HepG2 (cell line): ENCODE results near the gene KCNE4. TPM values are rescaled to one million over a fixed set of nuclear protein-coding genes. Genes with fewer than 3 reads are reported as not detected.

Experiments
- ATAD3A ChIP-seq: sonication (generic); formaldehyde crosslinking; IDR thresholded peaks from 2 replicates; pipeline ENCODE4 v1.4.0; 2020; ENCODE audit warnings: missing genetic modification reagents
- FOSL1 ChIP-seq: sonication (generic); formaldehyde crosslinking; IDR thresholded peaks from 2 replicates; pipeline ENCODE4 v1.9.0; 2021; ENCODE audit warnings: missing genetic modification reagents, borderline replicate concordance
- GABPB1 ChIP-seq: IDR thresholded peaks from 2 replicates; pipeline ENCODE4 v1.6.1; 2016; ENCODE audit warnings: mild to moderate bottlenecking, missing genetic modification reagents, moderate library complexity, missing compliant biosample characterization
- HDAC2 ChIP-seq: sonication (generic); formaldehyde crosslinking; IDR thresholded peaks from 2 replicates; pipeline ENCODE4 v1.4.0; 2020; ENCODE audit warnings: missing genetic modification reagents
- HDAC6 ChIP-seq: fragments of 200-600 bp; sonication (generic); IDR thresholded peaks from 2 replicates; pipeline ENCODE4 v1.7.0; 2017; ENCODE audit warnings: mild to moderate bottlenecking, antibody characterized with exemption, low read length, low read depth
- HES4 ChIP-seq: sonication (generic); formaldehyde crosslinking; IDR thresholded peaks from 2 replicates; pipeline ENCODE4 v1.9.0; 2021; ENCODE audit warnings: mild to moderate bottlenecking, missing genetic modification reagents, borderline replicate concordance
- MED13 ChIP-seq: sonication (generic); formaldehyde crosslinking; IDR thresholded peaks from 2 replicates; pipeline ENCODE4 v1.5.0; 2020; ENCODE audit warnings: missing genetic modification reagents
- NFIC ChIP-seq: IDR thresholded peaks from 2 replicates; pipeline ENCODE4 v1.6.1; 2012; ENCODE audit warnings: mild to moderate bottlenecking, low read length, inconsistent platforms
- NR2F1 ChIP-seq, 2 experiments: fragments of 450-650 bp in 1 of 2; formaldehyde crosslinking in 1 of 2; IDR thresholded peaks; 2 replicates each; pipeline versions ENCODE4 v1.5.0 to v1.6.1; 2016 to 2020; ENCODE audit warnings: mild to moderate bottlenecking in 1 of 2, missing compliant biosample characterization in 1 of 2, missing genetic modification reagents in 1 of 2, moderate library complexity in 1 of 2
- PCBP1 ChIP-seq: fragments of 200-400 bp; formaldehyde crosslinking; IDR thresholded peaks from 2 replicates; pipeline ENCODE4 v1.6.1; 2017; ENCODE audit warnings: mild to moderate bottlenecking, low read depth, low read length, borderline replicate concordance
- RAD21 ChIP-seq: fragments of 450-650 bp; formaldehyde crosslinking; IDR thresholded peaks from 2 replicates; pipeline ENCODE4 v1.5.0; 2020; ENCODE audit warnings: mild to moderate bottlenecking
- RARA ChIP-seq: IDR thresholded peaks from 2 replicates; pipeline ENCODE4 v1.6.1; 2016; ENCODE audit warnings: missing genetic modification reagents, missing compliant biosample characterization
- SIX1 ChIP-seq: sonication (generic); formaldehyde crosslinking; IDR thresholded peaks from 2 replicates; pipeline ENCODE4 v1.4.0; 2020; ENCODE audit warnings: missing genetic modification reagents, borderline replicate concordance
- SMAD1 ChIP-seq: sonication (generic); formaldehyde crosslinking; IDR thresholded peaks from 2 replicates; pipeline ENCODE4 v1.4.0; 2020; ENCODE audit warnings: missing genetic modification reagents, low read depth, mild to moderate bottlenecking, borderline replicate concordance
- SMC3 ChIP-seq: IDR thresholded peaks from 2 replicates; pipeline ENCODE4 v1.6.1; 2011; ENCODE audit warnings: low read length, improper control_type of control experiment
- SNAPC2 ChIP-seq: sonication (generic); formaldehyde crosslinking; IDR thresholded peaks from 2 replicates; pipeline ENCODE4 v1.8.1; 2022; ENCODE audit warnings: mild to moderate bottlenecking, missing genetic modification reagents
- STAG1 ChIP-seq: sonication (generic); formaldehyde crosslinking; IDR thresholded peaks from 2 replicates; pipeline ENCODE4 v1.4.0; 2020; ENCODE audit warnings: missing genetic modification reagents
- SYNCRIP ChIP-seq: fragments of 200-400 bp; formaldehyde crosslinking; IDR thresholded peaks from 2 replicates; pipeline ENCODE4 v1.6.1; 2018; ENCODE audit warnings: mild to moderate bottlenecking, low read depth, low read length; ENCODE audit not compliant: insufficient read depth
- U2AF2 ChIP-seq: fragments of 200-400 bp; formaldehyde crosslinking; IDR thresholded peaks from 2 replicates; pipeline ENCODE4 v1.6.1; 2017; ENCODE audit warnings: low read depth, mild to moderate bottlenecking, low read length
- XRCC5 ChIP-seq: fragments of 200-400 bp; formaldehyde crosslinking; optimal IDR thresholded peaks from 2 replicates; pipeline ENCODE3; 2017; ENCODE audit warnings: mild to moderate bottlenecking, low read length
- ZFP41 ChIP-seq: sonication (generic); formaldehyde crosslinking; IDR thresholded peaks from 2 replicates; pipeline ENCODE4 v1.4.0; 2020; ENCODE audit warnings: mild to moderate bottlenecking, missing genetic modification reagents, borderline replicate concordance
- ZMYM3 ChIP-seq: sonication (generic); formaldehyde crosslinking; IDR thresholded peaks from 2 replicates; pipeline ENCODE4 v1.5.1; 2020; ENCODE audit warnings: mild to moderate bottlenecking, missing genetic modification reagents
- ZNF124 ChIP-seq: sonication (generic); formaldehyde crosslinking; IDR thresholded peaks from 2 replicates; pipeline ENCODE4 v1.4.0; 2020; ENCODE audit warnings: missing genetic modification reagents
- ZNF362 ChIP-seq: sonication (generic); formaldehyde crosslinking; IDR thresholded peaks from 2 replicates; pipeline ENCODE4 v1.4.0; 2020; ENCODE audit warnings: missing genetic modification reagents, mild to moderate bottlenecking, borderline replicate concordance
- ZNF558 ChIP-seq: sonication (generic); formaldehyde crosslinking; IDR thresholded peaks from 2 replicates; pipeline ENCODE4 v1.9.0; 2022; ENCODE audit warnings: mild to moderate bottlenecking, missing genetic modification reagents, borderline replicate concordance
- polyA plus RNA-seq, 8 experiments: library from polyadenylated mRNA; depleted of rRNA in 3 of 8; stranded (reverse) in 7 of 8; unstranded in 1 of 8; fragments of >200 nt; fragmentation: Illumina TruSeq in 4 of 8; extraction: Trizol in 4 of 8; gene quantifications; 2 replicates each; pipeline versions ENCODE4 v1.2.1 to v1.2.3, GENCODE V29; 2011 to 2016; ENCODE audit warnings: low read depth in 4 of 8, missing spikeins in 1 of 8, mixed read lengths in 1 of 8; ENCODE audit not compliant: insufficient read depth in 1 of 8
- total RNA-seq, 5 experiments: library from RNA; depleted of rRNA; stranded (reverse); fragments of >200 nt; fragmentation: Illumina TruSeq; extraction: Trizol; gene quantifications; 2 replicates each; pipeline ENCODE4 v1.2.3, GENCODE V29; 2016; ENCODE audit warnings: low read depth in 1 of 5
- TF ChIP-seq, protein P1 (sequence below): sonication (generic); formaldehyde crosslinking; IDR thresholded peaks from 2 replicates; pipeline ENCODE4 v1.4.0; 2020; ENCODE audit warnings: low read depth, missing genetic modification reagents
- TF ChIP-seq, protein P2 (sequence below): sonication (generic); formaldehyde crosslinking; conservative IDR thresholded peaks from 2 replicates; pipeline ENCODE4 v1.4.0; 2020; ENCODE audit warnings: missing genetic modification reagents

The KCNE4 gene
- total and polyA plus RNA-seq, 2 of the 13 experiments (the other 11 are each of a cell fraction or from before 2014, with no cell fraction given): not detected

DNA sequence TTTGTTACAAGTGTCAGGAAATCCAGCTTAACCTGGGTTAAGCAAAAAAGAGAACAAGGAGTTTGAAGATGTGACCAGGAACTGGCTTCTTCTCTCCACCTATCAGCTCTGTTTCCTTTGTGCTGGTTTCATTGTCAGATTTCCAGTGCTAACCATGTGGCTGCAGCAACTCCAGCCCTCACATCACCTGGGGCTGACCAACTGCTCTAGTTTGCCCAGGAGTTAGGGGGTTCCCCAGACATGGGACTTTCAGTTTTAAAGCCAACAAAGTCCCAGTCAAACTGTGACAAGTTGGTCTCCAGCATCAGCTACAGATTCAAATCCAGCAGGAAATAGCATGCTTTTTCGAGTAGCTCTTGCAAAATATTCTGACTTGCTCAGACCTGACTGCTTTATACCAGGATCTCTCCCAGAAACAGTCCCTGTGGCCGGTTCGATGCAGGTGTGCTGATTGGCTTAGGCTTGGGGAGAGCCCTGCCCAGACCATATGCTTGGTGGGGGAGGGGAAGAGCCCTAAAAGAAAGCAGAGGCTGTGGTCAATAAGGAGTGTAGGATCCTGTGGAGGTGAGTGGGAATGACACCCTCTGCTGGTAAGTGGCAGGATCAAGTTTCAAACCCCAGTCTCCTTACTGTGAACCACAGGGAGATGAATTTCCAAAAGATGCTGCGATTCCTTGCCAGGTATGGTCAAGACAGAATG is 49.5 kb downstream of the KCNE4 start (continued):
- TF ChIP-seq HDAC2 (CRISPR knock-in tag): no peak
- TF ChIP-seq HES4 (CRISPR knock-in tag): no peak
- no peak for TF ChIP-seq NR2F1 (CRISPR knock-in tag; IDR thresholded peaks at IDR 0.05)
- TF ChIP-seq, protein P1, sequence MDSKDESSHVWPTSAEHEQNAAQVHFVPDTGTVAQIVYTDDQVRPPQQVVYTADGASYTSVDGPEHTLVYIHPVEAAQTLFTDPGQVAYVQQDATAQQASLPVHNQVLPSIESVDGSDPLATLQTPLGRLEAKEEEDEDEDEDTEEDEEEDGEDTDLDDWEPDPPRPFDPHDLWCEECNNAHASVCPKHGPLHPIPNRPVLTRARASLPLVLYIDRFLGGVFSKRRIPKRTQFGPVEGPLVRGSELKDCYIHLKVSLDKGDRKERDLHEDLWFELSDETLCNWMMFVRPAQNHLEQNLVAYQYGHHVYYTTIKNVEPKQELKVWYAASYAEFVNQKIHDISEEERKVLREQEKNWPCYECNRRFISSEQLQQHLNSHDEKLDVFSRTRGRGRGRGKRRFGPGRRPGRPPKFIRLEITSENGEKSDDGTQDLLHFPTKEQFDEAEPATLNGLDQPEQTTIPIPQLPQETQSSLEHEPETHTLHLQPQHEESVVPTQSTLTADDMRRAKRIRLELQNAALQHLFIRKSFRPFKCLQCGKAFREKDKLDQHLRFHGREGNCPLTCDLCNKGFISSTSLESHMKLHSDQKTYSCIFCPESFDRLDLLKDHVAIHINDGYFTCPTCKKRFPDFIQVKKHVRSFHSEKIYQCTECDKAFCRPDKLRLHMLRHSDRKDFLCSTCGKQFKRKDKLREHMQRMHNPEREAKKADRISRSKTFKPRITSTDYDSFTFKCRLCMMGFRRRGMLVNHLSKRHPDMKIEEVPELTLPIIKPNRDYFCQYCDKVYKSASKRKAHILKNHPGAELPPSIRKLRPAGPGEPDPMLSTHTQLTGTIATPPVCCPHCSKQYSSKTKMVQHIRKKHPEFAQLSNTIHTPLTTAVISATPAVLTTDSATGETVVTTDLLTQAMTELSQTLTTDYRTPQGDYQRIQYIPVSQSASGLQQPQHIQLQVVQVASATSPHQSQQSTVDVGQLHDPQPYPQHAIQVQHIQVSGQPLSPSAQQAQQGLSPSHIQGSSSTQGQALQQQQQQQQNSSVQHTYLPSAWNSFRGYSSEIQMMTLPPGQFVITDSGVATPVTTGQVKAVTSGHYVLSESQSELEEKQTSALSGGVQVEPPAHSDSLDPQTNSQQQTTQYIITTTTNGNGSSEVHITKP: no peak
- no peak for TF ChIP-seq PCBP1
- no peak for TF ChIP-seq ZNF124 (CRISPR knock-in tag)
- no peak for TF ChIP-seq GABPB1 (CRISPR knock-in tag)
- TF ChIP-seq SMC3: peak; percentile 87
- TF ChIP-seq ZFP41 (CRISPR knock-in tag): no peak
- peak; percentile 66 for TF ChIP-seq STAG1 (CRISPR knock-in tag)
- no peak for TF ChIP-seq FOSL1 (CRISPR knock-in tag)
- no peak for TF ChIP-seq U2AF2
- TF ChIP-seq MED13 (CRISPR knock-in tag): no peak
- TF ChIP-seq ZNF558 (CRISPR knock-in tag): no peak
- TF ChIP-seq NFIC: no peak
- no peak for TF ChIP-seq SNAPC2 (CRISPR knock-in tag)
- TF ChIP-seq, protein P2, sequence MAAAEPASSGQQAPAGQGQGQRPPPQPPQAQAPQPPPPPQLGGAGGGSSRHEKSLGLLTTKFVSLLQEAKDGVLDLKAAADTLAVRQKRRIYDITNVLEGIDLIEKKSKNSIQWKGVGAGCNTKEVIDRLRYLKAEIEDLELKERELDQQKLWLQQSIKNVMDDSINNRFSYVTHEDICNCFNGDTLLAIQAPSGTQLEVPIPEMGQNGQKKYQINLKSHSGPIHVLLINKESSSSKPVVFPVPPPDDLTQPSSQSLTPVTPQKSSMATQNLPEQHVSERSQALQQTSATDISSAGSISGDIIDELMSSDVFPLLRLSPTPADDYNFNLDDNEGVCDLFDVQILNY (CRISPR knock-in tag): no peak
- TF ChIP-seq ZMYM3 (CRISPR knock-in tag): no peak
- peak; percentile 90 for TF ChIP-seq SIX1 (CRISPR knock-in tag)
- no peak for TF ChIP-seq ATAD3A (CRISPR knock-in tag)
- TF ChIP-seq XRCC5: peak; percentile 20
- TF ChIP-seq RARA (CRISPR knock-in tag): no peak
- TF ChIP-seq SMAD1 (CRISPR knock-in tag): no peak
- TF ChIP-seq HDAC6: no peak
- TF ChIP-seq ZNF362 (CRISPR knock-in tag): no peak
- TF ChIP-seq SYNCRIP: no peak
- peak; percentile 54; the same call in 1 of the 2 replicates for TF ChIP-seq RAD21 (CRISPR knock-in tag)
